ENCODE measurements around the gene ZBTB38. TPM values are rescaled to one million over a fixed set of nuclear protein-coding genes. Genes with fewer than 3 reads are reported as not detected.

ZBTB38 gene
- total and polyA plus RNA-seq, 2 of the 13 experiments (the other 11 are each of a cell fraction or from before 2014, with no cell fraction given): 26.8 to 51.7 TPM

- TF ChIP-seq ZBTB10 (CRISPR knock-in tag; IDR thresholded peaks at IDR 0.05; ENCODE audit: borderline replicate concordance): no peak
- no peak for TF ChIP-seq GABPA (IDR thresholded peaks at IDR 0.05; ENCODE audit: low read depth, low read length)
- TF ChIP-seq GABPA (CRISPR knock-in tag; IDR thresholded peaks at IDR 0.05; ENCODE audit: low read depth): no peak
- TF ChIP-seq ZNF562 (CRISPR knock-in tag; IDR thresholded peaks at IDR 0.05; ENCODE audit: borderline replicate concordance): no peak
- no peak for TF ChIP-seq SSRP1 (CRISPR knock-in tag; IDR thresholded peaks at IDR 0.05)
- no peak for TF ChIP-seq NFE2L1 (CRISPR knock-in tag; IDR thresholded peaks at IDR 0.05; ENCODE audit: borderline replicate concordance)
- TF ChIP-seq SYNCRIP (IDR thresholded peaks at IDR 0.05; ENCODE audit: insufficient read depth, low read depth, low read length): no peak
Measured at GRCh38 chr3:141407047-141407446, 38.7 kb downstream of the ZBTB38 start (continued).

- ATAC-seq (no peak), DNase-seq (ENCODE audit: low spot score) (no peak), FAIRE-seq (no peak)
- H3K36me3 ChIP-seq (replicated peaks in 1 of 2; ENCODE audit: control insufficient read depth in 1 of 2, insufficient read depth in 2 of 2, low read length in 2 of 2): peaks cover 11 to 33% of the 10 kb centered on the region in 2 experiments
- no TSS peak for BruUV-seq (replicated peaks)
- H3K27ac ChIP-seq (ENCODE audit: extremely low read length, insufficient read depth, low read length): no peak overlapping the region
- POLR2A ChIA-PET: no interaction called here
- no peaks in the 10 kb centered on the region; a peak in 1 of 5 replicates for H3K27me3 ChIP-seq (ENCODE audit: control insufficient read depth in 1 of 2, insufficient read depth in 2 of 2, low read length in 2 of 2)
- intact Hi-C loops (cut with micrococcal nuclease; ENCODE audit: unreplicated experiment) (no loop called here), in situ Hi-C loops (cut with HindIII; ENCODE audit: extremely low pct_ligation_motif_present, low pct_unique_long_range_greater_than_20kb) (no loop called here)
- H3K4me1 ChIP-seq (ENCODE audit: insufficient read depth, low read length): peaks cover 63% of the 10 kb centered on the region
- TF ChIP-seq MTF2 (CRISPR knock-in tag; IDR thresholded peaks at IDR 0.05; ENCODE audit: borderline replicate concordance): no peak
- no peak for TF ChIP-seq ZNF205 (CRISPR knock-in tag; IDR thresholded peaks at IDR 0.05)
- no peak for TF ChIP-seq SP140L (CRISPR knock-in tag; IDR thresholded peaks at IDR 0.05; ENCODE audit: borderline replicate concordance)
- no peak for TF ChIP-seq NR3C1 (CRISPR knock-in tag; IDR thresholded peaks at IDR 0.05)
- no peak for TF ChIP-seq RORA (CRISPR knock-in tag; IDR thresholded peaks at IDR 0.05)
- no peak for TF ChIP-seq KDM4B (CRISPR knock-in tag; IDR thresholded peaks at IDR 0.05)
- TF ChIP-seq ZGPAT (CRISPR knock-in tag; IDR thresholded peaks at IDR 0.05): no peak
- TF ChIP-seq ZNF326 (CRISPR knock-in tag; IDR thresholded peaks at IDR 0.05; ENCODE audit: borderline replicate concordance): no peak
- no peak for TF ChIP-seq KLF15 (CRISPR knock-in tag; IDR thresholded peaks at IDR 0.05; ENCODE audit: borderline replicate concordance)
- TF ChIP-seq SOX5 (CRISPR knock-in tag; IDR thresholded peaks at IDR 0.05; ENCODE audit: borderline replicate concordance): no peak
- no peak for TF ChIP-seq ZNF780A (CRISPR knock-in tag; IDR thresholded peaks at IDR 0.05)
- TF ChIP-seq SNRNP70 (IDR thresholded peaks at IDR 0.05; ENCODE audit: low read depth, low read length): no peak
- TF ChIP-seq NFYC (CRISPR knock-in tag; IDR thresholded peaks at IDR 0.05): no peak
- H3K9ac ChIP-seq (ENCODE audit: insufficient read depth, low read depth, low read length): no peak overlapping the region
- no peak overlapping the region for H3K4me3 ChIP-seq (replicated peaks in 1 of 3; ENCODE audit: insufficient read depth in 1 of 3, low read depth in 2 of 3, low read length in 3 of 3)
- H3K4me2 ChIP-seq (ENCODE audit: low read depth, low read length): no peak overlapping the region
- no peaks in the 10 kb centered on the region for H4K20me1 ChIP-seq (ENCODE audit: insufficient read depth, low read length)
- no peak overlapping the region for H2AFZ ChIP-seq (ENCODE audit: low read length)
- H3K9me3 ChIP-seq (ENCODE audit: low read length): no peaks in the 10 kb centered on the region
- WGBS (ENCODE audit: low lambda C conversion rate): 98% methylated on average over 2 of the region's 2 CpGs
- CTCF ChIA-PET (ENCODE audit: low intra/inter-chr PET ratio, low total read pairs): no interaction called here
- peaks cover 20% of the 10 kb centered on the region for H3K79me2 ChIP-seq (ENCODE audit: insufficient read depth, low read length)
Measured at GRCh38 chr3:141407825-141408224, 39.5 kb downstream of the ZBTB38 start.

Data from HepG2 (cell line).